HG02981 (cell line): ENCODE results near the gene SLC34A2.
"Not testable (repeated sequence)": the region's sequence is repeated elsewhere in the genome, so short reads cannot be mapped to it uniquely, and the experiment has no call there.

Experiments
- ATAC-seq: cut with Tn5 transposase; IDR thresholded peaks from one replicate; pipeline ENCODE4 v1.9.1; 2021; ENCODE audit warnings: mild to moderate bottlenecking, moderate library complexity; ENCODE audit not compliant: unreplicated experiment

Gene SLC34A2

GRCh38 chr4:25661441-25661840, 5.8 kb downstream of the SLC34A2 start:
- not testable (repeated sequence) for ATAC-seq

GRCh38 chr4:25662306-25662705, 6.7 kb downstream of the SLC34A2 start:
- ATAC-seq, result no peak

- no peak for ATAC-seq
These were observed 8.1 kb downstream of the SLC34A2 start for GRCh38 chr4:25663781-25664180.

GRCh38 chr4:25666031-25666630, 10.5 kb downstream of the SLC34A2 start:
- no peak for ATAC-seq

GRCh38 chr4:25667931-25668557, 12.4 kb downstream of the SLC34A2 start:
- no peak for ATAC-seq

- ATAC-seq, result no peak
These were observed 15.3 kb downstream of the SLC34A2 start for GRCh38 chr4:25670991-25671390.

GRCh38 chr4:25672756-25673155, 17.1 kb downstream of the SLC34A2 start:
- no peak for ATAC-seq

- no peak for ATAC-seq
These were observed 18.7 kb downstream of the SLC34A2 start for GRCh38 chr4:25674386-25674785.

GRCh38 chr4:25676221-25676620, 20.6 kb downstream of the SLC34A2 start:
- no peak for ATAC-seq

GRCh38 chr4:25677157-25677556, 21.5 kb downstream of the SLC34A2 start:
- no peak for ATAC-seq

- no peak for ATAC-seq
These were observed 22.3 kb downstream of the SLC34A2 start for GRCh38 chr4:25677943-25678342.

GRCh38 chr4:25687773-25688172, 32.1 kb downstream of the SLC34A2 start:
- ATAC-seq, result no peak

GRCh38 chr4:25694466-25694865, 38.8 kb downstream of the SLC34A2 start:
- ATAC-seq, result no peak

- no peak for ATAC-seq
These were observed 40.8 kb downstream of the SLC34A2 start for GRCh38 chr4:25696409-25696808.

- no peak for ATAC-seq
These were observed 41.9 kb downstream of the SLC34A2 start for GRCh38 chr4:25697516-25697915.

- ATAC-seq, result no peak
These were observed 45.0 kb downstream of the SLC34A2 start for GRCh38 chr4:25700661-25701060.

GRCh38 chr4:25702848-25703247, 47.2 kb downstream of the SLC34A2 start:
- no peak for ATAC-seq

GRCh38 chr4:25703731-25704388, 48.2 kb downstream of the SLC34A2 start:
- no peak for ATAC-seq

- no peak for ATAC-seq
These were observed 48.9 kb downstream of the SLC34A2 start for GRCh38 chr4:25704516-25704915.

- ATAC-seq, result no peak
These were observed 55.0 kb downstream of the SLC34A2 start for GRCh38 chr4:25710637-25711036.

GRCh38 chr4:25712611-25713010, 57.0 kb downstream of the SLC34A2 start:
- no peak for ATAC-seq

- no peak for ATAC-seq
These were observed 58.2 kb downstream of the SLC34A2 start for GRCh38 chr4:25713812-25714211.
